Measurements from ENCODE around the gene BRD2. TPM values are rescaled to one million over a fixed set of nuclear protein-coding genes. Genes with fewer than 3 reads are reported as not detected.

BRD2 gene
- total and polyA plus RNA-seq, 9 of the 15 experiments (the other 6 are each of a cell fraction or from before 2014, with no cell fraction given), result 19.0 to 252 (median 181) TPM

DNA sequence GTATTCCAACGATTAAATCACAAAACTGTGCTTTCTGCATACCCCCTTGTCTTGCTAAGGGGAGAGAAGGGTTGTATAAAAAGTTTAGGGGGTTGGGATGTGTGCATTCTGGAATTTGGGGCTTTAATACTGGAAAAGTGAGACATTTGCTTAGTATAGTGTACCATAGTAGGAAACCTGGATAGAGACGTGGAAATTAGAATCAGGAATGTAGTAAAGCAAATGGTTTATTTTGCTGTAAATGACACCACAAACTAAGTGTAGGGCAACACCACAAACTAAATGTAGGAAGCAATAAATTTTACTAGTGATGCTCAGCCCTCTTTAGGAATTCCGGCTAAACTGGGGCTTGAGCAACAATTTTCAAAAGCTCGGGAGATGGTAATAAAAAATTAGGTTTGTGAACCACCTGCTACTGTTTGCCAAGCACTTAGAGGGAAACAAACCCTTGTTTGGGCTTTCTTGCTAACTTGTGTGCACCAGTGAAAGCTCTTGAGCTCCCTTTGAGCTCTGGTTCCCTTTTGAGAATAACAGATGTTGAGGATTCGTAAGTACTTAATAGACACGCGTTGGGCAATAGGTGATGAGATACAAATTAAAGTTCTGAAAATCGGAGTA, 13.8 kb downstream of the BRD2 start (continued):
- TF ChIP-seq ZNF318 (IDR thresholded peaks at IDR 0.05; ENCODE audit: borderline replicate concordance in 1 of 2, low read depth in 1 of 2), result no peak
- no peak for TF ChIP-seq ZNF699 (CRISPR knock-in tag; IDR thresholded peaks at IDR 0.05; ENCODE audit: insufficient replicate concordance)
- TF ChIP-seq POLR2G (IDR thresholded peaks at IDR 0.05; ENCODE audit: low read depth, low read length), result no peak
- no peak for TF ChIP-seq BACH1 (tag; IDR thresholded peaks at IDR 0.05)
- peak; percentile 92; the same call in 1 of the 2 replicates for TF ChIP-seq POLR2AphosphoS2 (IDR thresholded peaks at IDR 0.05; ENCODE audit: low read length)
- no peak for TF ChIP-seq RAD21 (CRISPR knock-in tag; conservative IDR thresholded peaks at IDR 0.05 in 1 of 2, IDR thresholded peaks at IDR 0.05 in 1 of 2)
- no peak for TF ChIP-seq HSF4 (CRISPR knock-in tag; IDR thresholded peaks at IDR 0.05; ENCODE audit: borderline replicate concordance)
- no peak for TF ChIP-seq ZBED1 (IDR thresholded peaks at IDR 0.05)
- TF ChIP-seq, protein P1, sequence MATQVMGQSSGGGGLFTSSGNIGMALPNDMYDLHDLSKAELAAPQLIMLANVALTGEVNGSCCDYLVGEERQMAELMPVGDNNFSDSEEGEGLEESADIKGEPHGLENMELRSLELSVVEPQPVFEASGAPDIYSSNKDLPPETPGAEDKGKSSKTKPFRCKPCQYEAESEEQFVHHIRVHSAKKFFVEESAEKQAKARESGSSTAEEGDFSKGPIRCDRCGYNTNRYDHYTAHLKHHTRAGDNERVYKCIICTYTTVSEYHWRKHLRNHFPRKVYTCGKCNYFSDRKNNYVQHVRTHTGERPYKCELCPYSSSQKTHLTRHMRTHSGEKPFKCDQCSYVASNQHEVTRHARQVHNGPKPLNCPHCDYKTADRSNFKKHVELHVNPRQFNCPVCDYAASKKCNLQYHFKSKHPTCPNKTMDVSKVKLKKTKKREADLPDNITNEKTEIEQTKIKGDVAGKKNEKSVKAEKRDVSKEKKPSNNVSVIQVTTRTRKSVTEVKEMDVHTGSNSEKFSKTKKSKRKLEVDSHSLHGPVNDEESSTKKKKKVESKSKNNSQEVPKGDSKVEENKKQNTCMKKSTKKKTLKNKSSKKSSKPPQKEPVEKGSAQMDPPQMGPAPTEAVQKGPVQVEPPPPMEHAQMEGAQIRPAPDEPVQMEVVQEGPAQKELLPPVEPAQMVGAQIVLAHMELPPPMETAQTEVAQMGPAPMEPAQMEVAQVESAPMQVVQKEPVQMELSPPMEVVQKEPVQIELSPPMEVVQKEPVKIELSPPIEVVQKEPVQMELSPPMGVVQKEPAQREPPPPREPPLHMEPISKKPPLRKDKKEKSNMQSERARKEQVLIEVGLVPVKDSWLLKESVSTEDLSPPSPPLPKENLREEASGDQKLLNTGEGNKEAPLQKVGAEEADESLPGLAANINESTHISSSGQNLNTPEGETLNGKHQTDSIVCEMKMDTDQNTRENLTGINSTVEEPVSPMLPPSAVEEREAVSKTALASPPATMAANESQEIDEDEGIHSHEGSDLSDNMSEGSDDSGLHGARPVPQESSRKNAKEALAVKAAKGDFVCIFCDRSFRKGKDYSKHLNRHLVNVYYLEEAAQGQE (IDR thresholded peaks at IDR 0.05; ENCODE audit: borderline replicate concordance), result no peak
- TF ChIP-seq, protein P1 (CRISPR knock-in tag; IDR thresholded peaks at IDR 0.05; ENCODE audit: low read depth), result no peak
- TF ChIP-seq RBFOX2 (IDR thresholded peaks at IDR 0.05; ENCODE audit: low read depth, low read length), result no peak

All from K562 (cell line).